ENCODE results near the gene PLEKHA7. TPM values are rescaled to one million over a fixed set of nuclear protein-coding genes. Genes with fewer than 3 reads are reported as not detected.

PLEKHA7 gene
- total RNA-seq, 1 donor from 2014 or later: 0.92 TPM

- Mint-ChIP-seq H3K4me3 (ENCODE audit: unreplicated experiment) (no peak overlapping the region), H3K9me3 (ENCODE audit: low read depth) (no peaks in the 10 kb centered on the region), H3K4me1 (ENCODE audit: low read depth) (no peaks in the 10 kb centered on the region), H3K36me3 (ENCODE audit: low read depth) (no peaks in the 10 kb centered on the region), H3K27me3 (ENCODE audit: low read depth) (peaks cover 9% of the 10 kb centered on the region), H3K27ac (ENCODE audit: unreplicated experiment) (no peak overlapping the region)
- TF ChIP-seq CTCF (IDR thresholded peaks at IDR 0.05): no peak
- no peak for DNase-seq (ENCODE audit: low spot score)
Measured at GRCh38 chr11:16936643-16937042, 77.6 kb downstream of the PLEKHA7 start.

- H3K36me3 Mint-ChIP-seq (ENCODE audit: low read depth): no peaks in the 10 kb centered on the region
Measured at GRCh38 chr11:16935518-16936302, 78.5 kb downstream of the PLEKHA7 start.

GRCh38 chr11:16933756-16934603, 80.2 kb downstream of the PLEKHA7 start:
- Mint-ChIP-seq H3K4me1 (ENCODE audit: low read depth) (no peaks in the 10 kb centered on the region), H3K36me3 (ENCODE audit: low read depth) (no peaks in the 10 kb centered on the region), H3K9me3 (ENCODE audit: low read depth) (no peaks in the 10 kb centered on the region), H3K27me3 (ENCODE audit: low read depth) (peaks cover 9% of the 10 kb centered on the region), H3K4me3 (ENCODE audit: unreplicated experiment) (no peak overlapping the region), H3K27ac (ENCODE audit: unreplicated experiment) (no peak overlapping the region)
- no peak for TF ChIP-seq CTCF (IDR thresholded peaks at IDR 0.05)
- no peak for DNase-seq (ENCODE audit: low spot score)

More at GRCh38 chr11:16935518-16936302, 78.5 kb downstream of the PLEKHA7 start:
- Mint-ChIP-seq H3K9me3 (ENCODE audit: low read depth) (no peaks in the 10 kb centered on the region), H3K4me3 (ENCODE audit: unreplicated experiment) (no peak overlapping the region), H3K27me3 (ENCODE audit: low read depth) (peaks cover 9% of the 10 kb centered on the region), H3K4me1 (ENCODE audit: low read depth) (no peaks in the 10 kb centered on the region), H3K27ac (ENCODE audit: unreplicated experiment) (no peak overlapping the region)
- DNase-seq (ENCODE audit: low spot score): no peak
- TF ChIP-seq CTCF (IDR thresholded peaks at IDR 0.05): peak; percentile 84

GRCh38 chr11:16933291-16933690, 80.9 kb downstream of the PLEKHA7 start:
- no peaks in the 10 kb centered on the region for H3K36me3 Mint-ChIP-seq (ENCODE audit: low read depth)
- DNase-seq (ENCODE audit: low spot score): no peak
- H3K27ac Mint-ChIP-seq (ENCODE audit: unreplicated experiment): no peak overlapping the region
- no peaks in the 10 kb centered on the region for H3K4me1 Mint-ChIP-seq (ENCODE audit: low read depth)
- no peaks in the 10 kb centered on the region for H3K9me3 Mint-ChIP-seq (ENCODE audit: low read depth)
- H3K4me3 Mint-ChIP-seq (ENCODE audit: unreplicated experiment): no peak overlapping the region
- H3K27me3 Mint-ChIP-seq (ENCODE audit: low read depth): peaks cover 9% of the 10 kb centered on the region
- no peak for TF ChIP-seq CTCF (IDR thresholded peaks at IDR 0.05)

- no peaks in the 10 kb centered on the region for H3K36me3 Mint-ChIP-seq (ENCODE audit: low read depth)
- H3K9me3 Mint-ChIP-seq (ENCODE audit: low read depth): no peaks in the 10 kb centered on the region
- H3K27me3 Mint-ChIP-seq (ENCODE audit: low read depth): peaks cover 14% of the 10 kb centered on the region
- no peak for TF ChIP-seq CTCF (IDR thresholded peaks at IDR 0.05)
- DNase-seq (ENCODE audit: low spot score): no peak
- peaks cover 20% of the 10 kb centered on the region for H3K4me1 Mint-ChIP-seq (ENCODE audit: low read depth)
- no peak overlapping the region for H3K27ac Mint-ChIP-seq (ENCODE audit: unreplicated experiment)
- no peak overlapping the region for H3K4me3 Mint-ChIP-seq (ENCODE audit: unreplicated experiment)
Measured at GRCh38 chr11:16928044-16928443, 86.2 kb downstream of the PLEKHA7 start.

Measured in chondrocyte (in vitro differentiated cells).